HepG2 (cell line): ENCODE data around the gene C16orf86. TPM values are rescaled to one million over a fixed set of nuclear protein-coding genes. Genes with fewer than 3 reads are reported as not detected.

Source experiments
- BRCA1 ChIP-seq: sonication (generic); formaldehyde crosslinking; IDR thresholded peaks from 2 replicates; pipeline ENCODE4 v1.4.0; 2020; ENCODE audit warnings: missing genetic modification reagents
- GATAD2A ChIP-seq: IDR thresholded peaks from 2 replicates; pipeline ENCODE4 v1.6.1; 2016
- HMG20A ChIP-seq: IDR thresholded peaks from 2 replicates; pipeline ENCODE4 v1.6.1; 2016; ENCODE audit warnings: borderline replicate concordance
- HOXA3 ChIP-seq: sonication (generic); formaldehyde crosslinking; IDR thresholded peaks from 2 replicates; pipeline ENCODE4 v1.5.0; 2020; ENCODE audit warnings: missing genetic modification reagents
- NFE2L1 ChIP-seq: sonication (generic); formaldehyde crosslinking; IDR thresholded peaks from 2 replicates; pipeline ENCODE4 v1.4.0; 2020; ENCODE audit warnings: missing genetic modification reagents, mild to moderate bottlenecking, borderline replicate concordance
- REXO4 ChIP-seq: sonication (generic); formaldehyde crosslinking; IDR thresholded peaks from 2 replicates; pipeline ENCODE4 v1.8.0; 2022; ENCODE audit warnings: missing genetic modification reagents, mild to moderate bottlenecking, borderline replicate concordance
- WIZ ChIP-seq: sonication (generic); formaldehyde crosslinking; IDR thresholded peaks from 2 replicates; pipeline ENCODE4 v1.5.1; 2020; ENCODE audit warnings: mild to moderate bottlenecking, missing genetic modification reagents
- ZC3H13 ChIP-seq: sonication (generic); formaldehyde crosslinking; IDR thresholded peaks from 2 replicates; pipeline ENCODE4 v1.8.1; 2023; ENCODE audit warnings: mild to moderate bottlenecking, missing genetic modification reagents, moderate library complexity
- ZNF143 ChIP-seq: sonication (generic); formaldehyde crosslinking; IDR thresholded peaks from 2 replicates; pipeline ENCODE4 v1.4.0; 2020; ENCODE audit warnings: missing genetic modification reagents
- ZNF569 ChIP-seq: sonication (generic); formaldehyde crosslinking; IDR thresholded peaks from 2 replicates; pipeline ENCODE4 v1.5.0; 2020; ENCODE audit warnings: mild to moderate bottlenecking, missing genetic modification reagents, moderate library complexity, borderline replicate concordance
- ZNF782 ChIP-seq: sonication (generic); formaldehyde crosslinking; IDR thresholded peaks from 2 replicates; pipeline ENCODE4 v1.4.0; 2020; ENCODE audit warnings: missing genetic modification reagents, mild to moderate bottlenecking, borderline replicate concordance
- polyA plus RNA-seq, 8 experiments: library from polyadenylated mRNA; depleted of rRNA in 3 of 8; stranded (reverse) in 7 of 8; unstranded in 1 of 8; fragments of >200 nt; fragmentation: Illumina TruSeq in 4 of 8; extraction: Trizol in 4 of 8; gene quantifications; 2 replicates each; pipeline versions ENCODE4 v1.2.1 to v1.2.3, GENCODE V29; 2011 to 2016; ENCODE audit warnings: low read depth in 4 of 8, missing spikeins in 1 of 8, mixed read lengths in 1 of 8; ENCODE audit not compliant: insufficient read depth in 1 of 8
- total RNA-seq, 5 experiments: library from RNA; depleted of rRNA; stranded (reverse); fragments of >200 nt; fragmentation: Illumina TruSeq; extraction: Trizol; gene quantifications; 2 replicates each; pipeline ENCODE4 v1.2.3, GENCODE V29; 2016; ENCODE audit warnings: low read depth in 1 of 5
- TF ChIP-seq, protein P1 (sequence below): IDR thresholded peaks from 2 replicates; pipeline ENCODE4 v1.6.1; 2016; ENCODE audit warnings: missing genetic modification reagents, missing compliant biosample characterization
- TF ChIP-seq, protein P2 (sequence below): sonication (generic); formaldehyde crosslinking; IDR thresholded peaks from 2 replicates; pipeline ENCODE4 v1.8.0; 2022; ENCODE audit warnings: missing genetic modification reagents, mild to moderate bottlenecking, moderate library complexity, borderline replicate concordance

The C16orf86 gene
- total and polyA plus RNA-seq, 2 of the 13 experiments (the other 11 are each of a cell fraction or from before 2014, with no cell fraction given): 1.5 to 3.1 TPM

DNA sequence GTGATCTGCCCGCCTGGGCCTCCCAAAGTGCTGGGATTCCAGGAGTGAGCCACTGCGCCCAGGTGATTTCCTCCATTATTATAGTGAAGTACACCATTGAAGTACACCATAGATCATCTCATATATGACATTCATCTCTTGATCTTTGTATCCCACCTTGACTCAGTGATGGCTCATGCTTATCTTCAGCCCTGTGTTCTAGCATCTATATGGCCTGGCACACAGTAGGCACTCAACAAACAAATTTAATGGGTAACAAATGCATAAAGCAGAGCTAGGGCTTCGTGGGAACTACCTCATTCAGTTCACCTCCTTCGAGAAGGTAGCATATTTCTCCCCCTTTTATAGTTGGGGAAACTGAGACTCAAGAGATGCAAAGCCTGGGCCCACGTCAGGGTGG is 1.0 kb upstream of the C16orf86 start (continued):
- TF ChIP-seq ZNF782 (0 out of 2 replicates have a peak, but pooled peaks have one; percentile 10), NFE2L1 (CRISPR knock-in tag) (no peak), REXO4 (no peak), HMG20A (CRISPR knock-in tag) (no peak), ZC3H13 (CRISPR knock-in tag) (peak; percentile 8; the same call in 1 of the 2 replicates), WIZ (CRISPR knock-in tag) (no peak), GATAD2A (CRISPR knock-in tag) (no peak), ZNF569 (CRISPR knock-in tag) (no peak), BRCA1 (CRISPR knock-in tag) (no peak), HOXA3 (CRISPR knock-in tag) (no peak), ZNF143 (CRISPR knock-in tag) (no peak)
- TF ChIP-seq, protein P1, sequence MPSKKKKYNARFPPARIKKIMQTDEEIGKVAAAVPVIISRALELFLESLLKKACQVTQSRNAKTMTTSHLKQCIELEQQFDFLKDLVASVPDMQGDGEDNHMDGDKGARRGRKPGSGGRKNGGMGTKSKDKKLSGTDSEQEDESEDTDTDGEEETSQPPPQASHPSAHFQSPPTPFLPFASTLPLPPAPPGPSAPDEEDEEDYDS (CRISPR knock-in tag): no peak
- TF ChIP-seq, protein P2, sequence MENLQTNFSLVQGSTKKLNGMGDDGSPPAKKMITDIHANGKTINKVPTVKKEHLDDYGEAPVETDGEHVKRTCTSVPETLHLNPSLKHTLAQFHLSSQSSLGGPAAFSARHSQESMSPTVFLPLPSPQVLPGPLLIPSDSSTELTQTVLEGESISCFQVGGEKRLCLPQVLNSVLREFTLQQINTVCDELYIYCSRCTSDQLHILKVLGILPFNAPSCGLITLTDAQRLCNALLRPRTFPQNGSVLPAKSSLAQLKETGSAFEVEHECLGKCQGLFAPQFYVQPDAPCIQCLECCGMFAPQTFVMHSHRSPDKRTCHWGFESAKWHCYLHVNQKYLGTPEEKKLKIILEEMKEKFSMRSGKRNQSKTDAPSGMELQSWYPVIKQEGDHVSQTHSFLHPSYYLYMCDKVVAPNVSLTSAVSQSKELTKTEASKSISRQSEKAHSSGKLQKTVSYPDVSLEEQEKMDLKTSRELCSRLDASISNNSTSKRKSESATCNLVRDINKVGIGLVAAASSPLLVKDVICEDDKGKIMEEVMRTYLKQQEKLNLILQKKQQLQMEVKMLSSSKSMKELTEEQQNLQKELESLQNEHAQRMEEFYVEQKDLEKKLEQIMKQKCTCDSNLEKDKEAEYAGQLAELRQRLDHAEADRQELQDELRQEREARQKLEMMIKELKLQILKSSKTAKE (CRISPR knock-in tag): no peak
